DMS114 treated with DMSO at 0.1 percent for 48 hours (cell line): ENCODE data around the gene SPG11.
A peak's percentile ranks its signal among the peaks of the same experiment; 100 is the strongest.

Experiments used
- DNase-seq: peaks from one replicate; lab custom pipeline; 2025; ENCODE audit not compliant: unreplicated experiment; lab: John Stamatoyannopoulos, UW

The SPG11 gene

GRCh38 chr15:44620081-44620480 lies 43.4 kb downstream of the SPG11 start:
- no peak for DNase-seq

- DNase-seq = no peak
These were observed 46.5 kb downstream of the SPG11 start for GRCh38 chr15:44616974-44617373.

- DNase-seq = no peak
These were observed 56.7 kb downstream of the SPG11 start for GRCh38 chr15:44606740-44607139.

- DNase-seq = no peak
These were observed 60.3 kb downstream of the SPG11 start for GRCh38 chr15:44603126-44603525.

DNA sequence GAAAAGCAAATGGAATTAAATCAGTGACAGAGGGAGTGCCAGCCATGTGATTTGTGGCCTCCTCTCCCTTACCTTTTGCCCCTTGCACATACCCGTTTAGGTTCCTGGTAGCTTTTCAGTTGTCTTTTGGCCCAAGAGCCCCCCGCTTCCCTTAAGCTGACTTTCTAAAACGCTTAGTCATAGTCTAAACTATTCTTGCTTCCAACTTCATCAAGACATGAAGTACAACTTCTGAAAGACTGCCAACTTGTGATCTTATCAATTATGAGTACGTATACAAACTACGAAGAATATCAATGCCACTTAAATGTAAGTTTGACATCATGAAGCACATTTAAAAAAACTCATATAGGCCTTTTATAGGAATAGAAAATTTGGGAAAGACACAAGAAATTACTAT lies 64.6 kb downstream of the SPG11 start:
- no peak for DNase-seq

DNA sequence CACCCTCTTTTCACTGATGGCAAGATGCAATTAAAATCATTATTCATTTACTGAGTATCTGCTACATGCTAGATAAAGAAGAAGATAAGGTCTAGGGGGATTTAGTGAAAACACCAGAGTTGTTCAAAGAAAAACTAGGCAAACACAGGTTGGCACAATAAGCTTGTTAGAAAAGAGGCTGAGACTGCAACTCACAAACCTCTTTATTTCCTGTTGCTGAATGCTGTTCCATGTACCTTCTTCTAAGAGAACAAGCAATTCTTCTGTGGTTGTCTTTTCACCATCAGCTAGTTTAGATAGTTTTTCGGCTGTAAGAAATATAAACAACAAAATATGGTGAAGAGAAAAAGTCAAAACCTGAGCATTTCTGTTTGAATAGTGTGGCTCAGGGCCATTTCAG lies 65.4 kb downstream of the SPG11 start:
- no peak for DNase-seq

DNA sequence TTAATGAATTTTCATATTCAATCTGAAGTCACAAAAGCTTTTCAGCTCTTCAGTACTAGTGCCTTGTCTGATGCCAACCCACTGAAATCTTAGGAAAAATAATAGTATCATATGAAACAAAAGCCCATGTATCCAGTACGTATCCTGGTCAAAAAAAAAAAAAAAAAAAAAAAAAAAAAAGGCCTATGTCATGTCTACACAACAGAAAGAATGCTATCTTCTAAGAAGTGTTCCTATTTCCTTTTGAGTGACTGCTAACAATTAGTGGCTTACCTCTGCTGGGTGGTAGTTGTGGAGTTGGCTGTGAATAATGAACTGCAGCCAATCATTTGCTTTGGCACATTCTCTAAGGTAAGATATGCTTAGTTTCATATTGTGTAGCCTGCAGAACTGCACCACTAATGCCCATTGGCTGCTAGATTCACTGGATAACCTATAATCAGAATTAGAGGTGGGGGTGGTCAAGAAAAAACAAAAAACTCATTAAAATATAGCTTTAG lies 66.9 kb downstream of the SPG11 start:
- DNase-seq = no peak

- DNase-seq = no peak
These were observed 67.6 kb downstream of the SPG11 start for GRCh38 chr15:44595656-44596510.

- DNase-seq = no peak
These were observed 68.2 kb downstream of the SPG11 start for GRCh38 chr15:44595246-44595645.

DNA sequence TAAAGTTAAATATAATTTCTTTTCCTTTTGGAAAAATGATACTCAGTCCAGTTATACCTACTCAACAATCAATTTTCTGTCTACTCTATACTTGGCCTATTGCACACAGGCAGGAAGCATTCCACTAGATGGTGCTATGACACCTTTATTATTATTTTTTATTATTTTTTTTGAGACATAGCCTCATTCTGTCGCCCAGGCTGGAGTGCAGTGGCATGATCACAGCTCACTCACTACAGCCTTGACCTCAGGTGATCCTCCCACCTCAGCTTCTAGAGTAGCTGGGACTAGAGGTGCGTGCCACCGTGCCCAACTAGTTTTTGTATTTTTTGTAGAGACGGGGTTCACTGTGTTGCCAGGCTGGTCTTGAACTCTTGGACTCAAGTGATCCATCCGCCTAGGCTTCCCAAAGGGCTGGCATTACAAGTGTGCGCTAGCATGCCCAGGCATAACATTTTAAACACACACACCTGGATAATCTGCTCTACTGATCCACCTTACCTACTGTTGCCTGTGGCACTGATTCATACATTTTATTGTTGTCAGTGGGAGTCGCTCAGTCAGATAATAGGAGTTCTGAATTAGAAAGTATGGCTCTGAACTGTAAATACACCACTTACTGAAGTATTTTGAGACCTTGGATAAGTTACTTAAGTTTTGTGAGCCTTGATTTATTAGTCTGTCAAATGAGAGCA lies 70.3 kb downstream of the SPG11 start:
- DNase-seq = peak; percentile 11

DNA sequence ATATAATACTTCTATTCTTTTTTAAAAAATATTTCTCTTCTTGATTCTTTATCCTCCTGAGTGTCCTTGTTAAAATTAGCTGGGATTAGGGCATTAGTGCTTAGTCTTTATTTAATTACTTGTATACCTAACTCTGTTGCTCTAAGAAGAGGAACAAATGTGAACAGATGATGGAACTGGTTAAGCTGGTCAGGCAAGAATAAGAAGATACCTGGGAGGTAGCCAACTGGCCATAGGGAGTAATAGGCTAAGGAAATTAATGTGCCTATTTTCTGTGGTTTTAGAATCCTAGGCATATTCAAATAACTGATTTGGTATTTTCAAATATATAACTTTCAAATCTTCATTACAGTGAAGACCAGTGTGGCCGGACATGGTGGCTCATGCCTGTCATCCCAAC lies 72.1 kb downstream of the SPG11 start:
- DNase-seq = no peak

GRCh38 chr15:44588541-44588940 lies 74.9 kb downstream of the SPG11 start:
- no peak for DNase-seq

DNA sequence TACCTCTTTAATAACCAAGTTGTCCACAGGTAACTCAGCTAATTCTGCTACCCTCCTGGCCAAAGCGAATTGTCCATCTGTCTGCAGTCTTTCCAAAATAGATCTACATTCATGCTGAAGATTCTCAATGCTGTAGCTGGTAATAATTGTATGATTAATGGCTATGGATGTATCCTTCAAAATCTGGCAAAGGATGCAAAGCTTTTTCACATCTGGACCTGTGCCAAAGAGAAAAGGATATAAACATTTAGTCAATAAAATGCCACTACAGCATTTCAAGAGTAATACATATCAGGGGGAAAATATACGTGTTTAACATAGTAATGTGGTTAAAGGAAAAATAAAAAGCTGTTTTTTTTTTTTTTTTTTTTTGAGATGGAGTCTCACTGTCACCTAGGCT lies 77.8 kb downstream of the SPG11 start:
- no peak for DNase-seq

GRCh38 chr15:44584162-44584749 lies 79.2 kb downstream of the SPG11 start:
- DNase-seq = peak; percentile 18

GRCh38 chr15:44580105-44580504 lies 83.4 kb downstream of the SPG11 start:
- DNase-seq = no peak

- DNase-seq = no peak
These were observed 88.7 kb downstream of the SPG11 start for GRCh38 chr15:44574734-44575133.

- DNase-seq = no peak
These were observed 90.1 kb downstream of the SPG11 start for GRCh38 chr15:44573386-44573785.

DNA sequence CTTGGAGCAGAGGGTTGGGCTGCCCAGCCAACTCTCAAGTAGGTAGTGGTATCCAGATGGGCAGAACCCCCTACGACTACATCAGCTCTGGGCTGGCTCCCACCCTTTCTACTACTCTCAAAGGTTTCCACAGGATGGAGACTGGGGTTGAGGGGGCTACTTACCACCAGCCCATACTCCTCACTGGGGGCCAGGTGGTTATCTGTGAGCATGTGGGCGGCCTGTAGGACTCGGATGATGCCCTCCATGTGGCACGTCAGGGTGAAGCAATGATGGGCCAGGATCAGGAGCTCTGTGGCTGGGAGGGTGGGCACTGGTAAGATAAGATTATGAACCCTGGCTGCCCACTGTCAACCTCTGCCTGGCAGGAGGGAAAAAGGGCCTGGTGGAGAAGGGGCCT lies 93.1 kb downstream of the SPG11 start:
- DNase-seq = no peak

DNA sequence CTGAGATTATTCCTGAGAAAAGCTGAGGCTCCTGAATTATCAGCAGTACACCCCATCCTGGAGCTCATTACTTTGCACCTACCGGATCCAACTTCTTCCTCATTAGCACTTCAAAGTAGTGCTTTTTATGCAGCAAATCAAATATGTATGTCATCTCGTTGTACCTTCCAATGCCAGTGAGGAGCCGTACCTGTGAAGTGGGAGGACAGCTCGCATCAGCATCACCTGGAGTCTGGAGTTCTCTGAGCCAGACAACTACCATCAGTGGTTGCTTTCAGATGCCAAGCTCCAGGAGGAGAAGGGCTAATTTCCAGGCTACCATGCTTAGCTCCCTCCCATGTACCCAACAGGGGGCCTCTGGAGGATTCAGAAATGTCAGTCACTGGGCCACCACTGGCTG lies 94.1 kb downstream of the SPG11 start:
- no peak for DNase-seq

- no peak for DNase-seq
These were observed 95.1 kb downstream of the SPG11 start for GRCh38 chr15:44568338-44568737.

DNA sequence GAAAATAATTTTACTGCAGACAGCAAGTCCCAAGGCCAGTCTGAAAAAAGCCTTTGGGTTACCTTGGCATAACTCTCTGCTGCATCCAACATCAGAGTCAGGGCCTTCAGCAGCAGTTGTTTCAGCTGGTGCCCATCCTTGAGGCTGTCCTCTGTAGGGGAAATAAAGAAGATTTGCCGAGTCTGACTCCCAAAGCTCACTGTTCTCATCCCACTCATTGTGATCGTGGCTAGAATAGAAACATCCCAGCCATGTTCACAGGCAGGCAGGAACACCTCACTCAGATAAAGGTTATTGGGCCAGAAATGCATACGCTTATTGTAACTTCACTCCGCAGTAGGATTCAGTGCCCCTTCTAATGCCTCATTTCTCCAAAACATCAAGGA lies 97.3 kb downstream of the SPG11 start:
- no peak for DNase-seq
